Gastrocnemius medialis (tissue), 4 donors: Measurements from ENCODE around the gene LYRM2.

Experiments used
- POLR2A ChIP-seq, 2 donors: fragments of 450-650 bp; IDR thresholded peaks; one replicate each; pipeline ENCODE4 v1.6.1; 2017; ENCODE audit warnings: antibody characterized with exemption in 2 of 2, mild to moderate bottlenecking in 2 of 2, moderate library complexity in 2 of 2
- TF ChIP-seq, protein P1 (sequence below), 5 experiments: fragments of 450-650 bp in 3 of 5; fragments of 200-600 bp in 2 of 5; sonication (generic) in 2 of 5; IDR thresholded peaks in 4 of 5; conservative IDR thresholded peaks in 1 of 5; 1 replicate in 4 of 5; 2 replicates in 1 of 5; pipeline ENCODE4 v1.5.1; 2016 to 2019; ENCODE audit warnings: antibody characterized with exemption in 5 of 5, mild to moderate bottlenecking in 3 of 5, moderate library complexity in 3 of 5

DNA sequence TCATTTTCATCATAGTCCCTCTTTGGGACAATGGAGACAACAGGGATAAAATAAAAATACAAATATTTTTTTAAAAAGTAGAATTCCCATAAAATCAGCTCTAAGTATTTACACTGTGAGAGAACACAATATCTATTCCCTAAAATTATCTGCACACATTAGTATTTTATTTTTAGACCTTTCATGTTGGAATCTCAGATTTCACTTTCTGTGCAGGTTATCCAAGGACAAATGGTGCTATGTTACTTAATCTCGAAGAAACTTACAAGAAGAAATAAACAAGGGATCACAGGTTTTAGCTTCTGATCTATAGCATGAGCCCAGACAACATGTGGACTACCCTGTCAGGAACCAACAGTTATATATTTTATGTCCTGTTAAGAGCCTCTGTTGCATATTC, 23.0 kb upstream of the LYRM2 start:
- TF ChIP-seq, protein P1, sequence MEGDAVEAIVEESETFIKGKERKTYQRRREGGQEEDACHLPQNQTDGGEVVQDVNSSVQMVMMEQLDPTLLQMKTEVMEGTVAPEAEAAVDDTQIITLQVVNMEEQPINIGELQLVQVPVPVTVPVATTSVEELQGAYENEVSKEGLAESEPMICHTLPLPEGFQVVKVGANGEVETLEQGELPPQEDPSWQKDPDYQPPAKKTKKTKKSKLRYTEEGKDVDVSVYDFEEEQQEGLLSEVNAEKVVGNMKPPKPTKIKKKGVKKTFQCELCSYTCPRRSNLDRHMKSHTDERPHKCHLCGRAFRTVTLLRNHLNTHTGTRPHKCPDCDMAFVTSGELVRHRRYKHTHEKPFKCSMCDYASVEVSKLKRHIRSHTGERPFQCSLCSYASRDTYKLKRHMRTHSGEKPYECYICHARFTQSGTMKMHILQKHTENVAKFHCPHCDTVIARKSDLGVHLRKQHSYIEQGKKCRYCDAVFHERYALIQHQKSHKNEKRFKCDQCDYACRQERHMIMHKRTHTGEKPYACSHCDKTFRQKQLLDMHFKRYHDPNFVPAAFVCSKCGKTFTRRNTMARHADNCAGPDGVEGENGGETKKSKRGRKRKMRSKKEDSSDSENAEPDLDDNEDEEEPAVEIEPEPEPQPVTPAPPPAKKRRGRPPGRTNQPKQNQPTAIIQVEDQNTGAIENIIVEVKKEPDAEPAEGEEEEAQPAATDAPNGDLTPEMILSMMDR (IDR thresholded peaks at IDR 0.05 in 4 of 5, conservative IDR thresholded peaks at IDR 0.05 in 1 of 5): no peak
- no peak for TF ChIP-seq POLR2A (IDR thresholded peaks at IDR 0.05)
